D341Med (cell line): Measurements from ENCODE around the gene ADSL.

ENCODE experiments used
- DNase-seq: peaks from one replicate; pipeline ENCODE4 v3.0.0; 2012; ENCODE audit warnings: low spot score

ADSL gene

GRCh38 chr22:40405178-40406062 is 59.1 kb downstream of the ADSL start:
- DNase-seq: no peak

GRCh38 chr22:40406063-40406890 is 60.0 kb downstream of the ADSL start:
- no peak for DNase-seq

- no peak for DNase-seq
Observed at GRCh38 chr22:40407021-40407761, 60.9 kb downstream of the ADSL start.

- DNase-seq: no peak
Observed at GRCh38 chr22:40407831-40408717, 61.8 kb downstream of the ADSL start.

- DNase-seq: no peak
Observed at GRCh38 chr22:40408718-40409612, 62.7 kb downstream of the ADSL start.

GRCh38 chr22:40409613-40410113 is 63.4 kb downstream of the ADSL start:
- no peak for DNase-seq

- no peak for DNase-seq
Observed at GRCh38 chr22:40410272-40410671, 64.0 kb downstream of the ADSL start.

GRCh38 chr22:40410731-40411505 is 64.6 kb downstream of the ADSL start:
- DNase-seq: no peak

- DNase-seq: no peak
Observed at GRCh38 chr22:40411506-40411861, 65.2 kb downstream of the ADSL start.

- no peak for DNase-seq
Observed at GRCh38 chr22:40412441-40412840, 66.1 kb downstream of the ADSL start.

- DNase-seq: no peak
Observed at GRCh38 chr22:40413873-40414272, 67.6 kb downstream of the ADSL start.

GRCh38 chr22:40414311-40414710 is 68.0 kb downstream of the ADSL start:
- DNase-seq: no peak

GRCh38 chr22:40414838-40415505 is 68.7 kb downstream of the ADSL start:
- no peak for DNase-seq

GRCh38 chr22:40415531-40416266 is 69.4 kb downstream of the ADSL start:
- no peak for DNase-seq

GRCh38 chr22:40416267-40416570 is 69.9 kb downstream of the ADSL start:
- DNase-seq: no peak

GRCh38 chr22:40416636-40417035 is 70.3 kb downstream of the ADSL start:
- DNase-seq: no peak

GRCh38 chr22:40417041-40417440 is 70.7 kb downstream of the ADSL start:
- DNase-seq: no peak

- DNase-seq: no peak
Observed at GRCh38 chr22:40417881-40418280, 71.6 kb downstream of the ADSL start.
